GM23248 (cell line): Measurements from ENCODE around the gene ARRB1. TPM values are rescaled to one million over a fixed set of nuclear protein-coding genes. Genes with fewer than 3 reads are reported as not detected.

Source experiments
- DNase-seq: peaks from one replicate; pipeline ENCODE4 v3.0.0-alpha.2; 2015
- H2AFZ ChIP-seq: fragments of 200-600 bp; sonication (generic); 2 replicates; pipeline ENCODE4 v1.6.1; 2016; ENCODE audit warnings: antibody characterized with exemption
- H3F3A ChIP-seq: fragments of 200-600 bp; sonication (generic); 2 replicates; pipeline ENCODE4 v1.6.1; 2016; ENCODE audit warnings: mild to moderate bottlenecking, antibody characterized with exemption, mixed run types; ENCODE audit not compliant: insufficient read depth
- H3K27ac ChIP-seq: fragments of 200-600 bp; sonication (generic); 2 replicates; pipeline ENCODE4 v1.5.1; 2016; ENCODE audit warnings: mild to moderate bottlenecking
- H3K27me3 ChIP-seq: fragments of 200-600 bp; sonication (generic); replicated peaks from 2 replicates; pipeline ENCODE4 v1.6.1; 2016; ENCODE audit warnings: mild to moderate bottlenecking; ENCODE audit not compliant: insufficient read depth
- H3K36me3 ChIP-seq: fragments of 200-600 bp; sonication (generic); 2 replicates; pipeline ENCODE4 v1.6.1; 2016; ENCODE audit warnings: low read depth, mild to moderate bottlenecking
- H3K4me1 ChIP-seq: fragments of 200-600 bp; sonication (generic); 2 replicates; pipeline ENCODE4 v1.6.1; 2016; ENCODE audit warnings: mild to moderate bottlenecking; ENCODE audit not compliant: insufficient read depth
- H3K4me2 ChIP-seq: fragments of 200-600 bp; sonication (generic); one replicate; pipeline ENCODE4 v1.6.1; 2016; ENCODE audit warnings: mild to moderate bottlenecking; ENCODE audit not compliant: unreplicated experiment
- H3K4me3 ChIP-seq: fragments of 200-600 bp; sonication (generic); 2 replicates; pipeline ENCODE4 v1.5.1; 2016; ENCODE audit warnings: mild to moderate bottlenecking
- H3K79me2 ChIP-seq: fragments of 200-600 bp; sonication (generic); 2 replicates; pipeline ENCODE4 v1.6.1; 2016; ENCODE audit warnings: mild to moderate bottlenecking; ENCODE audit not compliant: insufficient read depth
- H3K9ac ChIP-seq: fragments of 200-600 bp; sonication (generic); 2 replicates; pipeline ENCODE4 v1.6.1; 2016; ENCODE audit warnings: mild to moderate bottlenecking
- H3K9me2 ChIP-seq: fragments of 200-600 bp; sonication (generic); 2 replicates; pipeline ENCODE4 v1.6.1; 2016; ENCODE audit warnings: mixed run types, mild to moderate bottlenecking, moderate library complexity; ENCODE audit not compliant: insufficient read depth
- H3K9me3 ChIP-seq: fragments of 200-600 bp; sonication (generic); one replicate; pipeline ENCODE4 v1.6.1; 2017; ENCODE audit warnings: low read depth
- H4K20me1 ChIP-seq: fragments of 200-600 bp; sonication (generic); 2 replicates; pipeline ENCODE4 v1.6.0; 2016; ENCODE audit not compliant: insufficient read depth
- EZH2 ChIP-seq: fragments of 200-600 bp; sonication (generic); IDR thresholded peaks from 2 replicates; pipeline ENCODE4 v1.6.1; 2018; ENCODE audit warnings: antibody characterized with exemption, mild to moderate bottlenecking; ENCODE audit not compliant: insufficient read depth, poor library complexity, severe bottlenecking
- EZH2phosphoT487 ChIP-seq: fragments of 200-600 bp; sonication (generic); IDR thresholded peaks from 2 replicates; pipeline ENCODE4 v1.6.1; 2018; ENCODE audit warnings: antibody characterized with exemption, moderate library complexity, mild to moderate bottlenecking, low read depth; ENCODE audit not compliant: insufficient read depth
- WGBS, 2 experiments: methylation state at CpG; one replicate each; pipeline ENCODE4 v1.1.6; 2015 to 2017; ENCODE audit warnings: low lambda C conversion rate in 2 of 2, low coverage in 1 of 2; ENCODE audit errors: missing lambda C conversion rate in 2 of 2; 5-methylcytosine and 5-hydroxymethylcytosine counted together
- in situ Hi-C: fragments of 300-500 bp; cut with MboI; formaldehyde crosslinking; loops from 2 replicates; pipeline ENCODE4 v1.15.0; 2020
- polyA plus RNA-seq: library from polyadenylated mRNA; unstranded; fragments of >200 nt; fragmentation: Nextera tagmentation; extraction: Ambion mirVana; gene quantifications from 2 replicates; pipeline ENCODE4 v1.2.1, GENCODE V29; 2016
- total RNA-seq: library from RNA; depleted of rRNA; stranded (reverse); fragments of >200 nt; shearing (Covaris generic); gene quantifications from 2 replicates; pipeline ENCODE4 v1.2.3, GENCODE V29; 2014; rRNA removed

The ARRB1 gene
- total RNA-seq (2.1 and 3.1 TPM in 2 replicates), polyA plus RNA-seq (2.0 and 2.2 TPM in 2 replicates)

DNA sequence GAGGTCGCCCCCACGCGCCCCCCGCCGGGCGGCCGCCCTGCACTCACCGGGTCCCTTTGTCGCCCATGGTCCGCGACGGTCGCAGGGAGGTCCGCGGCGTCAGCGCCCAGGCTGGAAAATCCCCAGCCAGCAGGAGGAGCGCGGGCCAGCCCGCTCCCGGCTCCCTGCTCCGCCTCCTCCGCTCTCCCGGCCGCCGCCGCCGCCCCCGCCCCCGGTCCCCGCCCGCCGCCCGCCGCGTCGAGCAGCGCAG lies at the start of gene ARRB1:
Gene ARRB1 (minus strand): TSS at position 121 of the 250 bp plus-strand sequence. CDS start 54 bp downstream, at position 67.
- Histone ChIP-seq H3K9me3 (no peaks in the 10 kb centered on the region), H3K9ac (peak within 1 kb of the TSS; percentile 81), H2AFZ (peak within 1 kb of the TSS; percentile 95), H3K9me2 (no peaks in the 10 kb centered on the region), H3F3A (peaks cover 49% of the 10 kb centered on the region), H3K4me3 (peak within 1 kb of the TSS; percentile 80), H3K27me3 (no peaks in the 10 kb centered on the region), H3K27ac (no peak within 1 kb of the TSS), H3K36me3 (no peaks in the 10 kb centered on the region), H4K20me1 (no peaks in the 10 kb centered on the region), H3K4me2 (peak within 1 kb of the TSS; percentile 94), H3K79me2 (no peaks in the 10 kb centered on the region), H3K4me1 (peaks cover 17% of the 10 kb centered on the region)
- no peak for DNase-seq
- 1 to 3% methylated on average over 15 to 29 of the region's 38 CpGs for WGBS, 2 experiments
- TF ChIP-seq EZH2 (no peak), EZH2phosphoT487 (no peak)
- in situ Hi-C loops = no loop called here

DNA sequence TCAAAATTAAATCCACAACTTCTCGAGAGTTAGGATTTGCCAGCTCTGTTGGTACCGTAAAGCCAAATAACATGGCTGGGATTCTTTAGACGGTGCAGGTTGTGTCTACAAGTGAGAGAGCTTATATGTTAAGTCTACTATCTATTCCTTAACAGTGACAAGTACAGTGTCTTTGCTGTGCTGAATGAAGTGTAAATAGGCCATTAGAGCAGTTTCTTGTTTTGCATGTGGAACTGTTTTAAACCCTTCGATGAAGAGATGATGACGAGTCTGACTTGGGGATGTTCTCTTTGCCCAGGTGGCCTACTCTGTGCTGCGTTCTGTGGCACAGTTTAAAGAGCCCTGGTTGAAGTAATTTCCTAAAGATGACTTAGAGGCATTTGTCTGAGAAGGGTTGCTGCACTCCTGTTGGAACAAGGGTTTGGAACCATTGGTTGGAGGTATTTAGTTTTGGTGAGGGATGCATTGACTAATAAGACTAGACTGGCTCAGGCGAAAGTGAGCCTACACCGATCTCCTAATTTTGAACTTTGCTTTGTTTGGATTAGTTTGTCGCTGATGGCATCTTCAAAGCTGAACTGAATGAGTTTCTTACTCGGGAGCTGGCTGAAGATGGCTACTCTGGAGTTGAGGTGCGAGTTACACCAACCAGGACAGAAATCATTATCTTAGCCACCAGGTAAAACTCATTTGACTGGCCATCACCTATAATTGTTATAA lies 48.8 kb upstream of the ARRB1 start:
- H3K79me2 ChIP-seq = peaks cover 60% of the 10 kb centered on the region
- H3K4me1 ChIP-seq = peaks cover 24% of the 10 kb centered on the region
- no peaks in the 10 kb centered on the region for H3K9me2 ChIP-seq
- in situ Hi-C loops = no loop called here
- peak overlapping the region; percentile 98 for H3K4me2 ChIP-seq
- DNase-seq = peak; percentile 51
- H3K27me3 ChIP-seq = no peaks in the 10 kb centered on the region
- no peak overlapping the region for H2AFZ ChIP-seq
- peaks cover 24% of the 10 kb centered on the region for H4K20me1 ChIP-seq
- peaks cover 45% of the 10 kb centered on the region for H3K36me3 ChIP-seq
- WGBS, 2 experiments = 25 to 26% methylated on average over 11 of the region's 11 CpGs
- H3K9ac ChIP-seq = peak overlapping the region; percentile 95
- H3K9me3 ChIP-seq = no peaks in the 10 kb centered on the region
- no peak for TF ChIP-seq EZH2phosphoT487
- no peak for TF ChIP-seq EZH2
- peak overlapping the region; percentile 88 for H3K27ac ChIP-seq
- peaks cover 52% of the 10 kb centered on the region for H3F3A ChIP-seq
- H3K4me3 ChIP-seq = peak overlapping the region; percentile 96

DNA sequence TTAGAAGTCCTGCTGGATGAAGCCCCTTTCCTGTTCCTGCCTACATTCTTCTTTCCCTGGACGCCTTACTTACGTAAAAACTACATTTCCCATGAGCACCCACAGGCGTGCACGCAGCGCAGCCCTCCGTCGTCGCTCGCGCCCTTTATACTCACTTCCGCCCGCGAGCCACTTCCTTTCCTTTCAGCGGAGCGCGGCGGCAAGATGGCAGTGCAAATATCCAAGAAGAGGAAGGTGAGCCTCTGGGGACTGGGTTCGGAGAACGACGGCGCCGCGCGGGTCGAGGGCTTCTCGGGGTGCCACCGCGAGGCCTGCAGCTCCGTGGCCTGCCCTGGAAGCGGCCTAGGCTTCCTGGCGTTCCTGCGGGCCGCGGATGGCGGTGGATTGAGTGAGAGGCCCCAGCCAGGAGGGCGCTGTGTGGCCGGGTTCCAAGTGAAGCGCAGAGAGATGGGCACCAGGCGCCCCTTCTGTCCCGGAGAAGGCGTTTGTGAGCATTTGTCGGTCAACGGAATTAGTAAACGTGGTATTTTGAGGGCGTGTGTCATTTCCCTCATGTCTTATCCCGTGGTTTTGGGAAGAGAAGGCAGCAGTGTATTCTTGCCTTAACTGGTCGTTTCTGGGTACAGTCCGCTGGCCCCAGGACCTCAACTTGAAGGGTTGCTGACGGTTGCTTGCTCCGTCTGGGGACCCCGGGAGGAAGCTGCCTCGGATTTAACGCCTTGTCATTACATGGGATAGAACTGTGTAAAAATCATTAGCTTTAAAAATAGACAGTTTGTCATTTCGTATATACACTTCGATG lies 48.1 kb upstream of the ARRB1 start, which contains the start of gene RPS3:
Gene RPS3 (plus strand): TSS at position 175 of the 802 bp plus-strand sequence. CDS start 30 bp downstream, at position 205.
- H4K20me1 ChIP-seq = peaks cover 24% of the 10 kb centered on the region
- peak within 1 kb of the TSS; percentile 96 for H3K4me3 ChIP-seq
- peak within 1 kb of the TSS; percentile 98 for H3K4me2 ChIP-seq
- H3K27me3 ChIP-seq = no peaks in the 10 kb centered on the region
- 0 to 1% methylated on average over 55 of the region's 55 CpGs for WGBS, 2 experiments
- in situ Hi-C loops = no loop called here
- H3K9me2 ChIP-seq = no peaks in the 10 kb centered on the region
- H2AFZ ChIP-seq = peak within 1 kb of the TSS; percentile 76
- H3K9ac ChIP-seq = peak within 1 kb of the TSS; percentile 95
- no peak for TF ChIP-seq EZH2phosphoT487
- no peak for TF ChIP-seq EZH2
- H3K9me3 ChIP-seq = no peaks in the 10 kb centered on the region
- peaks cover 21% of the 10 kb centered on the region for H3K4me1 ChIP-seq
- peaks cover 37% of the 10 kb centered on the region for H3K36me3 ChIP-seq
- H3K79me2 ChIP-seq = peaks cover 52% of the 10 kb centered on the region
- peak; percentile 98 for DNase-seq
- peak within 1 kb of the TSS; percentile 88 for H3K27ac ChIP-seq
- H3F3A ChIP-seq = peaks cover 45% of the 10 kb centered on the region

DNA sequence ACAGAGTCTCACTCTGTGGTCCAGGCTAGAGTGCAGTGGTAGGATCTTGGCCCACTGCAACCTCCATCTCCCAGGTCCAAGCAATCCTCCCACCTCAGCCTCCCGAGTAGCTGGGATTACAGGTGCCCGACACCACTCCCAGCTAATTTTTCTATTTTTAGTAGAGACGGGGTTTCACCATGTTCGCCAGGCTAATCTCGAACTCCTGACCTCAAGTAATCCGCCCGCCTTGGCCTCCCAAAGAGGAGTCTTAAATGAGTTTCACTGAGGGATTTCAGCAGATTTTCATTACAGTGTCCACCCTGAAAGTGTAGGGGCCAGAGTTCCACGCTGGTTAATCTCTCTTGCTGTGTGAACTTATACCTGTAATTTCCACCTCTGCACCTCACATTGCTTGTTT lies 47.4 kb upstream of the ARRB1 start:
- Histone ChIP-seq H3K4me2 (no peak overlapping the region), H3K4me1 (peaks cover 21% of the 10 kb centered on the region), H3K9me2 (no peaks in the 10 kb centered on the region), H3K9me3 (no peaks in the 10 kb centered on the region), H3F3A (peaks cover 38% of the 10 kb centered on the region), H3K79me2 (peaks cover 46% of the 10 kb centered on the region), H3K9ac (no peak overlapping the region), H3K27ac (no peak overlapping the region), H3K36me3 (peaks cover 31% of the 10 kb centered on the region), H3K27me3 (no peaks in the 10 kb centered on the region), H4K20me1 (peaks cover 24% of the 10 kb centered on the region), H3K4me3 (no peak overlapping the region), H2AFZ (peak overlapping the region; percentile 76)
- WGBS, 2 experiments = 60 to 61% methylated on average over 8 of the region's 8 CpGs
- DNase-seq = no peak
- no peak for TF ChIP-seq EZH2phosphoT487
- in situ Hi-C loops = no loop called here
